Fibroblast of lung (primary cell): Measurements from ENCODE around the gene THSD7B.

Source experiments
- CTCF ChIP-seq, 2 donors: IDR thresholded peaks in 1 of 2; conservative IDR thresholded peaks in 1 of 2; 1 replicate in 1 of 2; 2 replicates in 1 of 2; pipeline ENCODE4 v1.5.1; 2011 to 2012; ENCODE audit warnings: low read length in 2 of 2, control low read depth in 1 of 2, inconsistent platforms in 1 of 2, low read depth in 1 of 2, mild to moderate bottlenecking in 1 of 2
- EZH2 ChIP-seq: IDR thresholded peaks from 2 replicates; pipeline ENCODE4 v1.5.1; 2012; ENCODE audit warnings: low read length, control low read depth, mild to moderate bottlenecking; ENCODE audit errors: missing control alignments

GRCh38 chr2:136863874-136864273 lies 98.5 kb downstream of the THSD7B start:
- TF ChIP-seq EZH2 (no peak), CTCF (conservative IDR thresholded peaks at IDR 0.05 in 1 of 2, IDR thresholded peaks at IDR 0.05 in 1 of 2; ENCODE audit: low read depth in 1 of 2, low read length in 2 of 2) (no peak)
